ENCODE results near the gene TGFA.

The TGFA gene

DNA sequence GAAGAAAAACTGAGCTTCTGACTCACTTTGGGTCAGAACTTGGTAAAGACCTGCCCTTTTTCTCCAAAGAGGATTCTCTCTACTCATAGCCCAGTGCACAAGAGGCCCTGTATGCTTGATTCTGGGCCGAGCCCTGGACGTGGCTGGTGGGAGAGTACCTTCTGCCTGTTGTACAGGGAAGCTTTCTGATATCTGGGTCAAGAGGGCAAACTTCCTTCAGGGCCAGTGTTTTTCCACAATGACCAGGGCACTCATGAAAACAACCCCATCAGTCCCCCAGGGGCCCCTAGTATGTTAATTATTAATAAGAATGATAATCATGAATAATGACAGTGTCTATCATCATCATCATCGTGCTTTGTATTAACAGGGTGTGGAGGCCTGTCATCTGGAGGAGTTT, 90.0 kb downstream of the TGFA start (continued):
- no peak for TF ChIP-seq ZNF157 (tag by site-specific recombination; IDR thresholded peaks at IDR 0.05)
- TF ChIP-seq, protein P1, sequence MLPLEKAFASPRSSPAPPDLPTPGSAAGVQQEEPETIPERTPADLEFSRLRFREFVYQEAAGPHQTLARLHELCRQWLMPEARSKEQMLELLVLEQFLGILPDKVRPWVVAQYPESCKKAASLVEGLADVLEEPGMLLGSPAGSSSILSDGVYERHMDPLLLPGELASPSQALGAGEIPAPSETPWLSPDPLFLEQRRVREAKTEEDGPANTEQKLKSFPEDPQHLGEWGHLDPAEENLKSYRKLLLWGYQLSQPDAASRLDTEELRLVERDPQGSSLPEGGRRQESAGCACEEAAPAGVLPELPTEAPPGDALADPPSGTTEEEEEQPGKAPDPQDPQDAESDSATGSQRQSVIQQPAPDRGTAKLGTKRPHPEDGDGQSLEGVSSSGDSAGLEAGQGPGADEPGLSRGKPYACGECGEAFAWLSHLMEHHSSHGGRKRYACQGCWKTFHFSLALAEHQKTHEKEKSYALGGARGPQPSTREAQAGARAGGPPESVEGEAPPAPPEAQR (tag by site-specific recombination; IDR thresholded peaks at IDR 0.05), result no peak
- TF ChIP-seq ZNF529 (tag by site-specific recombination; IDR thresholded peaks at IDR 0.05; ENCODE audit: insufficient replicate concordance), result no peak
- TF ChIP-seq, protein P2, sequence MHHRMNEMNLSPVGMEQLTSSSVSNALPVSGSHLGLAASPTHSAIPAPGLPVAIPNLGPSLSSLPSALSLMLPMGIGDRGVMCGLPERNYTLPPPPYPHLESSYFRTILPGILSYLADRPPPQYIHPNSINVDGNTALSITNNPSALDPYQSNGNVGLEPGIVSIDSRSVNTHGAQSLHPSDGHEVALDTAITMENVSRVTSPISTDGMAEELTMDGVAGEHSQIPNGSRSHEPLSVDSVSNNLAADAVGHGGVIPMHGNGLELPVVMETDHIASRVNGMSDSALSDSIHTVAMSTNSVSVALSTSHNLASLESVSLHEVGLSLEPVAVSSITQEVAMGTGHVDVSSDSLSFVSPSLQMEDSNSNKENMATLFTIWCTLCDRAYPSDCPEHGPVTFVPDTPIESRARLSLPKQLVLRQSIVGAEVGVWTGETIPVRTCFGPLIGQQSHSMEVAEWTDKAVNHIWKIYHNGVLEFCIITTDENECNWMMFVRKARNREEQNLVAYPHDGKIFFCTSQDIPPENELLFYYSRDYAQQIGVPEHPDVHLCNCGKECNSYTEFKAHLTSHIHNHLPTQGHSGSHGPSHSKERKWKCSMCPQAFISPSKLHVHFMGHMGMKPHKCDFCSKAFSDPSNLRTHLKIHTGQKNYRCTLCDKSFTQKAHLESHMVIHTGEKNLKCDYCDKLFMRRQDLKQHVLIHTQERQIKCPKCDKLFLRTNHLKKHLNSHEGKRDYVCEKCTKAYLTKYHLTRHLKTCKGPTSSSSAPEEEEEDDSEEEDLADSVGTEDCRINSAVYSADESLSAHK (tag by site-specific recombination; IDR thresholded peaks at IDR 0.05), result no peak
- no peak for TF ChIP-seq PRDM6 (tag by site-specific recombination; IDR thresholded peaks at IDR 0.05)
- TF ChIP-seq ZNF621 (tag by site-specific recombination; IDR thresholded peaks at IDR 0.05), result no peak
- TF ChIP-seq, protein P3, sequence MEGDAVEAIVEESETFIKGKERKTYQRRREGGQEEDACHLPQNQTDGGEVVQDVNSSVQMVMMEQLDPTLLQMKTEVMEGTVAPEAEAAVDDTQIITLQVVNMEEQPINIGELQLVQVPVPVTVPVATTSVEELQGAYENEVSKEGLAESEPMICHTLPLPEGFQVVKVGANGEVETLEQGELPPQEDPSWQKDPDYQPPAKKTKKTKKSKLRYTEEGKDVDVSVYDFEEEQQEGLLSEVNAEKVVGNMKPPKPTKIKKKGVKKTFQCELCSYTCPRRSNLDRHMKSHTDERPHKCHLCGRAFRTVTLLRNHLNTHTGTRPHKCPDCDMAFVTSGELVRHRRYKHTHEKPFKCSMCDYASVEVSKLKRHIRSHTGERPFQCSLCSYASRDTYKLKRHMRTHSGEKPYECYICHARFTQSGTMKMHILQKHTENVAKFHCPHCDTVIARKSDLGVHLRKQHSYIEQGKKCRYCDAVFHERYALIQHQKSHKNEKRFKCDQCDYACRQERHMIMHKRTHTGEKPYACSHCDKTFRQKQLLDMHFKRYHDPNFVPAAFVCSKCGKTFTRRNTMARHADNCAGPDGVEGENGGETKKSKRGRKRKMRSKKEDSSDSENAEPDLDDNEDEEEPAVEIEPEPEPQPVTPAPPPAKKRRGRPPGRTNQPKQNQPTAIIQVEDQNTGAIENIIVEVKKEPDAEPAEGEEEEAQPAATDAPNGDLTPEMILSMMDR (tag by site-specific recombination; IDR thresholded peaks at IDR 0.05), result no peak
- no peak for TF ChIP-seq ZNF302 (tag by site-specific recombination; IDR thresholded peaks at IDR 0.05; ENCODE audit: low read depth)
- TF ChIP-seq RBAK (tag by site-specific recombination; IDR thresholded peaks at IDR 0.05), result no peak
- TF ChIP-seq GLI2 (tag by site-specific recombination; IDR thresholded peaks at IDR 0.05; ENCODE audit: borderline replicate concordance, low read depth), result no peak

- ChIA-PET POLR2A (interaction anchor here (0.5 kb wide), 1 partner anchor 793 kb away, joined by 3 read pairs; no protein-coding TSS in a partner anchor), CTCF (no interaction called here)
- no peak overlapping the region for H3K4me3 ChIP-seq (ENCODE audit: low read depth, low read length)
- no peak for TF ChIP-seq ZNF211 (tag by site-specific recombination; IDR thresholded peaks at IDR 0.05; ENCODE audit: low read depth)
- peak; percentile 92 for TF ChIP-seq SCRT2 (tag by site-specific recombination; IDR thresholded peaks at IDR 0.05)
- 0 out of 2 replicates have a peak, but pooled peaks have one; percentile 24 for TF ChIP-seq SCRT1 (tag by site-specific recombination; IDR thresholded peaks at IDR 0.05; ENCODE audit: borderline replicate concordance)
- H3K27ac ChIP-seq (ENCODE audit: extremely low read depth, low read depth, low read length), result no peak overlapping the region
- no peaks in the 10 kb centered on the region for H3K4me1 ChIP-seq (ENCODE audit: control insufficient read depth, insufficient read depth, low read length)
- H3K9me3 ChIP-seq (ENCODE audit: control insufficient read depth, insufficient read depth, low read depth, low read length), result no peaks in the 10 kb centered on the region
- no peaks in the 10 kb centered on the region for H3K36me3 ChIP-seq (ENCODE audit: control insufficient read depth in 2 of 2, insufficient read depth in 1 of 2, low read length in 2 of 2)
Observed at GRCh38 chr2:70461981-70462876, 91.4 kb downstream of the TGFA start.

GRCh38 chr2:70461414-70461813, 92.2 kb downstream of the TGFA start:
- no peak overlapping the region for H3K27ac ChIP-seq (ENCODE audit: extremely low read depth, low read depth, low read length)
- no peaks in the 10 kb centered on the region for H3K9me3 ChIP-seq (ENCODE audit: control insufficient read depth, insufficient read depth, low read depth, low read length)
- CTCF ChIA-PET, result no interaction called here
- no peaks in the 10 kb centered on the region for H3K36me3 ChIP-seq (ENCODE audit: control insufficient read depth in 2 of 2, insufficient read depth in 1 of 2, low read length in 2 of 2)
- H3K4me1 ChIP-seq (ENCODE audit: control insufficient read depth, insufficient read depth, low read length), result no peaks in the 10 kb centered on the region
- TF ChIP-seq ZSCAN30 (tag by site-specific recombination; IDR thresholded peaks at IDR 0.05), result no peak
- TF ChIP-seq ZNF114 (tag by site-specific recombination; IDR thresholded peaks at IDR 0.05), result no peak
- no peak for TF ChIP-seq ZNF585B (tag by site-specific recombination; IDR thresholded peaks at IDR 0.05)
- no peak for TF ChIP-seq ZNF280D (tag by site-specific recombination; IDR thresholded peaks at IDR 0.05)
- no peak for TF ChIP-seq ZNF37A (tag by site-specific recombination; IDR thresholded peaks at IDR 0.05)
- no peak for TF ChIP-seq ZNF138 (tag by site-specific recombination; IDR thresholded peaks at IDR 0.05; ENCODE audit: borderline replicate concordance)
- no peak for TF ChIP-seq ZNF501 (tag by site-specific recombination; IDR thresholded peaks at IDR 0.05)
- POLR2A ChIA-PET, result no interaction called here
- H3K4me3 ChIP-seq (ENCODE audit: low read depth, low read length), result no peak overlapping the region

All from HEK293 (cell line).